Thoracic aorta (tissue), 2 donors: ENCODE measurements around the gene OR6C75. TPM values are rescaled to one million over a fixed set of nuclear protein-coding genes. Genes with fewer than 3 reads are reported as not detected.

Experiments used
- ATAC-seq: fragments of 150-250 bp; one replicate; pipeline ENCODE4 v1.8.0; 2017; ENCODE audit warnings: low read depth; ENCODE audit not compliant: insufficient number of reproducible peaks, low FRiP score
- DNase-seq: peaks from one replicate; pipeline ENCODE4 v3.0.0-alpha.2; 2020; ENCODE audit warnings: low spot score
- H3K27ac ChIP-seq, 2 donors: fragments of 200-600 bp; sonication (generic); 1 replicate in 1 of 2; 2 replicates in 1 of 2; pipeline ENCODE4 v1.5.1; 2016; ENCODE audit warnings: mild to moderate bottlenecking in 2 of 2, moderate library complexity in 2 of 2
- H3K27me3 ChIP-seq: fragments of 200-600 bp; sonication (generic); replicated peaks from 2 replicates; pipeline ENCODE4 v1.6.0; 2016; ENCODE audit warnings: mild to moderate bottlenecking; ENCODE audit not compliant: insufficient read depth
- H3K36me3 ChIP-seq: fragments of 200-600 bp; sonication (generic); one replicate; pipeline ENCODE4 v1.5.1; 2016
- H3K4me1 ChIP-seq, 2 donors: fragments of 200-600 bp; sonication (generic); 1 replicate in 1 of 2; 2 replicates in 1 of 2; pipeline versions ENCODE4 v1.5.1 to v1.6.0; 2016; ENCODE audit warnings: low read depth in 2 of 2, mild to moderate bottlenecking in 1 of 2; ENCODE audit not compliant: control insufficient read depth in 1 of 2
- H3K4me3 ChIP-seq: fragments of 200-600 bp; sonication (generic); 2 replicates; pipeline ENCODE4 v1.5.1; 2016; ENCODE audit warnings: mild to moderate bottlenecking
- H3K9me3 ChIP-seq: fragments of 200-600 bp; sonication (generic); 2 replicates; pipeline ENCODE4 v1.5.1; 2016
- CTCF ChIP-seq: fragments of 200-600 bp; sonication (generic); IDR thresholded peaks from one replicate; pipeline ENCODE4 v1.5.1; 2019; ENCODE audit warnings: antibody characterized with exemption
- total RNA-seq, 2 donors: library from RNA; depleted of rRNA; stranded (reverse); fragments of >200 nt; gene quantifications; one replicate each; pipeline versions ENCODE4 v1.1.0 to v1.2.3, GENCODE V29; 2016

Gene OR6C75
- total RNA-seq, 2 donors from 2014 or later = not detected

GRCh38 chr12:55416961-55417360 lies 54.2 kb downstream of the OR6C75 start:
- H3K27me3 ChIP-seq = no peaks in the 10 kb centered on the region
- DNase-seq = no peak
- H3K4me3 ChIP-seq = no peak overlapping the region
- H3K36me3 ChIP-seq = no peaks in the 10 kb centered on the region
- ATAC-seq = no peak
- no peaks in the 10 kb centered on the region for H3K9me3 ChIP-seq
- no peaks in the 10 kb centered on the region for H3K4me1 ChIP-seq
- TF ChIP-seq CTCF = no peak
- no peak overlapping the region for H3K27ac ChIP-seq

Other genes with a start within 250 kb of the OR6C75 start
- not detected for gene OR9K2, start 236.6 kb upstream of the OR6C75 start, total RNA-seq
- gene OR10A7, start 141.9 kb upstream of the OR6C75 start, total RNA-seq = not detected
- not detected for gene OR6C74, start 118.4 kb upstream of the OR6C75 start, total RNA-seq
- not detected for gene OR6C6, start 66.4 kb upstream of the OR6C75 start, total RNA-seq
- not detected for gene OR6C1, start 48.6 kb upstream of the OR6C75 start, total RNA-seq
- not detected for gene OR6C3, start 32.2 kb upstream of the OR6C75 start, total RNA-seq
- not detected for gene OR6C65, start 37.6 kb downstream of the OR6C75 start, total RNA-seq
- gene OR6C76, start 63.3 kb downstream of the OR6C75 start, total RNA-seq = not detected
- gene OR6C2, start 81.1 kb downstream of the OR6C75 start, total RNA-seq = not detected
- gene OR6C70, start 107.2 kb downstream of the OR6C75 start, total RNA-seq = not detected
- gene OR6C68, start 129.4 kb downstream of the OR6C75 start, total RNA-seq = not detected
- gene OR6C4, start 186.6 kb downstream of the OR6C75 start, total RNA-seq = not detected
- gene OR2AP1, start 209.5 kb downstream of the OR6C75 start, total RNA-seq = not detected